CD14-positive monocyte (primary cell): ENCODE data around the gene TRAF5. TPM values are rescaled to one million over a fixed set of nuclear protein-coding genes. Genes with fewer than 3 reads are reported as not detected.

Experiments used
- DNase-seq, 3 donors: peaks; one replicate each; pipeline ENCODE4 v3.0.0-alpha.2; 2011 to 2022
- H2AFZ ChIP-seq: 2 replicates; pipeline ENCODE4 v1.6.0; 2012; ENCODE audit warnings: mild to moderate bottlenecking, low read depth, low read length, inconsistent platforms; ENCODE audit not compliant: insufficient read depth, poor library complexity, severe bottlenecking
- H3K27ac ChIP-seq, 2 donors: 1 replicate in 1 of 2; 2 replicates in 1 of 2; pipeline ENCODE4 v1.5.1; 2012 to 2013; ENCODE audit warnings: low read length in 2 of 2, control low read depth in 1 of 2, inconsistent platforms in 1 of 2, low read depth in 1 of 2, mild to moderate bottlenecking in 1 of 2
- H3K27me3 ChIP-seq, 2 donors: one replicate each; pipeline versions ENCODE4 v1.6.0 to v1.6.1; 2011 to 2013; ENCODE audit warnings: low read length in 2 of 2; ENCODE audit not compliant: control insufficient read depth in 2 of 2, insufficient read depth in 2 of 2
- H3K36me3 ChIP-seq, 2 donors: replicated peaks in 1 of 2; 1 replicate in 1 of 2; 2 replicates in 1 of 2; pipeline versions ENCODE4 v1.5.1 to v1.6.1; 2012 to 2013; ENCODE audit warnings: low read length in 2 of 2, control low read depth in 1 of 2, inconsistent platforms in 1 of 2, mild to moderate bottlenecking in 1 of 2; ENCODE audit not compliant: insufficient read depth in 2 of 2, control insufficient read depth in 1 of 2
- H3K4me1 ChIP-seq, 2 donors: 1 replicate in 1 of 2; 2 replicates in 1 of 2; pipeline versions ENCODE4 v1.5.1 to v1.6.1; 2012 to 2013; ENCODE audit warnings: low read length in 2 of 2, control low read depth in 1 of 2, inconsistent platforms in 1 of 2, mild to moderate bottlenecking in 1 of 2, moderate library complexity in 1 of 2; ENCODE audit not compliant: insufficient read depth in 2 of 2, control insufficient read depth in 1 of 2
- H3K4me2 ChIP-seq: replicated peaks from 2 replicates; pipeline ENCODE3; 2012; ENCODE audit warnings: low read length, moderate library complexity, mild to moderate bottlenecking; ENCODE audit not compliant: poor library complexity, severe bottlenecking; ENCODE audit errors: extremely low read depth
- H3K4me3 ChIP-seq, 3 experiments: fragments of 200-600 bp in 1 of 3; sonication (generic) in 1 of 3; replicated peaks in 1 of 3; 1 replicate in 2 of 3; 2 replicates in 1 of 3; pipeline ENCODE4 v1.5.1; 2011 to 2013; ENCODE audit warnings: low read length in 3 of 3, mild to moderate bottlenecking in 3 of 3, control low read depth in 2 of 3, low read depth in 2 of 3, inconsistent platforms in 1 of 3, moderate library complexity in 1 of 3
- H3K79me2 ChIP-seq: 2 replicates; pipeline ENCODE4 v1.6.0; 2012; ENCODE audit warnings: mild to moderate bottlenecking, control low read depth, inconsistent platforms, low read length, moderate library complexity; ENCODE audit not compliant: insufficient read depth
- H3K9ac ChIP-seq: 2 replicates; pipeline ENCODE4 v1.6.0; 2017; ENCODE audit warnings: low read length, mild to moderate bottlenecking; ENCODE audit not compliant: insufficient read depth, poor library complexity, severe bottlenecking
- H3K9me3 ChIP-seq, 2 donors: replicated peaks in 1 of 2; 1 replicate in 1 of 2; 2 replicates in 1 of 2; pipeline versions ENCODE4 v1.5.1 to v1.6.1; 2012 to 2013; ENCODE audit warnings: low read length in 2 of 2, control low read depth in 1 of 2; ENCODE audit not compliant: control insufficient read depth in 1 of 2, insufficient read depth in 1 of 2
- H4K20me1 ChIP-seq: 2 replicates; pipeline ENCODE4 v1.6.0; 2012; ENCODE audit warnings: mild to moderate bottlenecking, low read length, control low read depth, moderate library complexity; ENCODE audit not compliant: insufficient read depth
- H3K27ac Mint-ChIP-seq, 7 donors: one replicate each; pipeline ENCODE4 v1.8.0; 2020; ENCODE audit warnings: mild to moderate bottlenecking in 7 of 7, mixed read lengths in 7 of 7, moderate library complexity in 6 of 7, inconsistent platforms in 2 of 7
- H3K27me3 Mint-ChIP-seq, 3 donors: one replicate each; pipeline ENCODE4 v1.8.0; 2021 to 2022; ENCODE audit warnings: low read depth in 3 of 3, mild to moderate bottlenecking in 3 of 3, mixed read lengths in 3 of 3, moderate library complexity in 3 of 3, inconsistent platforms in 1 of 3
- H3K36me3 Mint-ChIP-seq, 2 donors: one replicate each; pipeline ENCODE4 v1.8.0; 2020; ENCODE audit warnings: mixed read lengths in 2 of 2, inconsistent platforms in 1 of 2, mild to moderate bottlenecking in 1 of 2
- H3K4me1 Mint-ChIP-seq: one replicate; pipeline ENCODE4 v1.8.0; 2020; ENCODE audit warnings: mild to moderate bottlenecking, mixed read lengths
- H3K4me3 Mint-ChIP-seq, 2 donors: one replicate each; pipeline ENCODE4 v1.8.0; 2020; ENCODE audit warnings: mild to moderate bottlenecking in 2 of 2, mixed read lengths in 2 of 2, moderate library complexity in 1 of 2
- H3K9me3 Mint-ChIP-seq, 7 donors: one replicate each; pipeline ENCODE4 v1.8.0; 2020 to 2022; ENCODE audit warnings: mixed read lengths in 7 of 7, mild to moderate bottlenecking in 6 of 7, moderate library complexity in 6 of 7, inconsistent platforms in 2 of 7
- CTCF ChIP-seq: fragments of 200-600 bp; IDR thresholded peaks from one replicate; pipeline ENCODE4 v1.8.0; 2022; ENCODE audit warnings: antibody characterized with exemption, mild to moderate bottlenecking
- WGBS: methylation state at CpG from one replicate; pipeline ENCODE4 v1.1.5; 2013; ENCODE audit warnings: missing lambda C conversion rate; ENCODE audit not compliant: insufficient coverage; 5-methylcytosine and 5-hydroxymethylcytosine counted together
- intact Hi-C, 2 donors: fragments of 100-400 bp; cut with micrococcal nuclease; formaldehyde crosslinking; loops; one replicate each; pipeline versions ENCODE4 v1.15.0 to v1.15.1; 2023
- polyA plus RNA-seq, 3 donors: library from polyadenylated mRNA; depleted of rRNA in 1 of 3; unstranded in 2 of 3; stranded (reverse) in 1 of 3; fragments of 300-500 nt in 2 of 3; fragments of >200 nt in 1 of 3; fragmentation: Illumina TruSeq in 2 of 3; gene quantifications; 1 replicate in 2 of 3; 2 replicates in 1 of 3; pipeline ENCODE4 v1.2.3, GENCODE V29; 2012 to 2021

Gene TRAF5
- polyA plus RNA-seq, 3 donors: 1.0 to 3.8 (median 1.6) TPM

GRCh38 chr1:211280910-211281309, 45.7 kb upstream of the TRAF5 start:
- H3K9ac ChIP-seq: no peak overlapping the region
- no peaks in the 10 kb centered on the region for H3K9me3 Mint-ChIP-seq
- H3K27me3 Mint-ChIP-seq: peaks cover 0 to 2% (median 0%) of the 10 kb centered on the region in 3 donors
- H3K79me2 ChIP-seq: peaks cover 5% of the 10 kb centered on the region
- no peak overlapping the region for H3K4me3 ChIP-seq
- H3K36me3 ChIP-seq: peaks cover 80 to 90% of the 10 kb centered on the region in 2 donors
- H3K4me3 Mint-ChIP-seq: no peak overlapping the region
- H3K27ac Mint-ChIP-seq: no peak overlapping the region
- peaks cover 39 to 47% of the 10 kb centered on the region in 2 donors for H3K36me3 Mint-ChIP-seq
- TF ChIP-seq CTCF: no peak
- DNase-seq: no peak
- no peaks in the 10 kb centered on the region for H3K4me1 ChIP-seq
- H4K20me1 ChIP-seq: peaks cover 9% of the 10 kb centered on the region
- H3K27ac ChIP-seq: no peak overlapping the region
- H3K9me3 ChIP-seq: no peaks in the 10 kb centered on the region
- no peaks in the 10 kb centered on the region for H3K27me3 ChIP-seq
- no peak overlapping the region for H2AFZ ChIP-seq
- 100% methylated on average over 3 of the region's 4 CpGs for WGBS
- no peaks in the 10 kb centered on the region for H3K4me1 Mint-ChIP-seq
- intact Hi-C loops: no loop called here
- no peak overlapping the region for H3K4me2 ChIP-seq

- no peaks in the 10 kb centered on the region for H3K4me1 Mint-ChIP-seq
- peak overlapping the region in 1 of 2 donors; percentile 52 for H3K27ac ChIP-seq
- no peak overlapping the region for H3K4me3 Mint-ChIP-seq
- no peak overlapping the region for H3K4me2 ChIP-seq
- H3K9me3 ChIP-seq: no peaks in the 10 kb centered on the region
- intact Hi-C loops: no loop called here
- no peaks in the 10 kb centered on the region for H3K9me3 Mint-ChIP-seq
- H3K9ac ChIP-seq: no peak overlapping the region
- no peak for TF ChIP-seq CTCF
- no peak overlapping the region for H3K4me3 ChIP-seq
- H3K36me3 Mint-ChIP-seq: peaks cover 39 to 50% of the 10 kb centered on the region in 2 donors
- H2AFZ ChIP-seq: no peak overlapping the region
- no peak for DNase-seq
- peaks cover 77 to 90% of the 10 kb centered on the region in 2 donors for H3K36me3 ChIP-seq
- 96% methylated on average over 3 of the region's 6 CpGs for WGBS
- H3K79me2 ChIP-seq: peaks cover 5% of the 10 kb centered on the region
- peaks cover 11% of the 10 kb centered on the region for H4K20me1 ChIP-seq
- no peak overlapping the region for H3K27ac Mint-ChIP-seq
- H3K27me3 Mint-ChIP-seq: peaks cover 0 to 2% (median 0%) of the 10 kb centered on the region in 3 donors
- H3K27me3 ChIP-seq: no peaks in the 10 kb centered on the region
- no peaks in the 10 kb centered on the region for H3K4me1 ChIP-seq
These were observed 45.2 kb upstream of the TRAF5 start for GRCh38 chr1:211281320-211282022.
